OCI-LY1 (cell line): ENCODE data around the gene GALT.

Experiments
- H2AFZ ChIP-seq: fragments of 200-600 bp; sonication (generic), shearing (Covaris generic); 2 replicates; pipeline ENCODE4 v1.6.0; 2014; ENCODE audit warnings: antibody characterized with exemption, mild to moderate bottlenecking, low read length
- H3F3A ChIP-seq: fragments of 200-600 bp; sonication (generic), shearing (Covaris generic); 2 replicates; pipeline ENCODE4 v1.6.0; 2014; ENCODE audit warnings: mild to moderate bottlenecking, antibody characterized with exemption, low read length, moderate library complexity; ENCODE audit not compliant: insufficient read depth
- H3K27ac ChIP-seq: fragments of 200-600 bp; sonication (generic); 2 replicates; pipeline ENCODE4 v1.5.1; 2014; ENCODE audit warnings: low read length, mixed run types, mild to moderate bottlenecking, low read depth; ENCODE audit not compliant: poor library complexity, severe bottlenecking
- H3K27me3 ChIP-seq: fragments of 200-600 bp; sonication (generic); 2 replicates; pipeline ENCODE4 v1.6.0; 2014; ENCODE audit warnings: antibody characterized with exemption, mild to moderate bottlenecking, low read length, moderate library complexity; ENCODE audit not compliant: insufficient read depth
- H3K36me3 ChIP-seq: fragments of 200-600 bp; sonication (generic); 2 replicates; pipeline ENCODE4 v1.6.1; 2014; ENCODE audit warnings: mild to moderate bottlenecking, antibody characterized with exemption, low read length, moderate library complexity, mixed read lengths; ENCODE audit not compliant: insufficient read depth
- H3K4me1 ChIP-seq: fragments of 200-600 bp; sonication (generic); 2 replicates; pipeline ENCODE4 v1.5.1; 2014; ENCODE audit warnings: mild to moderate bottlenecking, low read length, moderate library complexity; ENCODE audit not compliant: insufficient read depth, severe bottlenecking
- H3K4me2 ChIP-seq: fragments of 200-600 bp; sonication (generic), shearing (Covaris generic); 2 replicates; pipeline ENCODE4 v1.6.1; 2014; ENCODE audit warnings: low read length
- H3K4me3 ChIP-seq: fragments of 200-600 bp; sonication (generic); 2 replicates; pipeline ENCODE4 v1.5.1; 2014; ENCODE audit warnings: low read length, low read depth, mild to moderate bottlenecking, mixed read lengths; ENCODE audit not compliant: poor library complexity, severe bottlenecking
- H3K79me2 ChIP-seq: fragments of 200-600 bp; shearing (Covaris generic); 2 replicates; pipeline ENCODE4 v1.6.1; 2016; ENCODE audit warnings: mixed run types, low read length, mixed read lengths; ENCODE audit not compliant: insufficient read depth
- H3K9ac ChIP-seq: fragments of 200-600 bp; sonication (generic), shearing (Covaris generic); 2 replicates; pipeline ENCODE4 v1.6.1; 2014; ENCODE audit warnings: mild to moderate bottlenecking, low read length, mixed read lengths
- H3K9me2 ChIP-seq: fragments of 200-600 bp; sonication (generic), shearing (Covaris generic); 2 replicates; pipeline ENCODE4 v1.6.1; 2014; ENCODE audit warnings: low read depth, mild to moderate bottlenecking, low read length, mixed read lengths
- H3K9me3 ChIP-seq: fragments of 200-600 bp; shearing (Covaris generic); 2 replicates; pipeline ENCODE4 v1.6.1; 2014; ENCODE audit warnings: low read length, mixed read lengths
- H4K20me1 ChIP-seq: fragments of 200-600 bp; sonication (generic), shearing (Covaris generic); 2 replicates; pipeline ENCODE4 v1.6.0; 2016; ENCODE audit warnings: mild to moderate bottlenecking, low read length; ENCODE audit not compliant: insufficient read depth
- CTCF ChIP-seq: fragments of 200-600 bp; sonication (generic), shearing (Covaris generic); IDR thresholded peaks from 2 replicates; pipeline ENCODE4 v1.5.1; 2017; ENCODE audit warnings: mild to moderate bottlenecking, antibody characterized with exemption, low read length, moderate library complexity, mixed read lengths
- EZH2 ChIP-seq: fragments of 200-600 bp; sonication (generic), shearing (Covaris generic); IDR thresholded peaks from 2 replicates; pipeline ENCODE4 v1.8.0; 2017; ENCODE audit warnings: borderline replicate concordance, mixed run types, mild to moderate bottlenecking, antibody characterized with exemption, low read length, moderate library complexity, mixed read lengths

Gene GALT

GRCh38 chr9:34652602-34653000, 6.1 kb downstream of the GALT start:
- Histone ChIP-seq H3K27ac (no peak overlapping the region), H3K9me2 (no peaks in the 10 kb centered on the region), H3K27me3 (no peaks in the 10 kb centered on the region; the same call in 1 of the 2 replicates), H3F3A (no peaks in the 10 kb centered on the region), H3K4me3 (no peak overlapping the region), H4K20me1 (no peaks in the 10 kb centered on the region), H3K9me3 (no peaks in the 10 kb centered on the region), H3K9ac (no peak overlapping the region; the same call in 1 of the 2 replicates), H2AFZ (no peak overlapping the region), H3K4me1 (peaks cover 18% of the 10 kb centered on the region), H3K36me3 (peaks cover 35% of the 10 kb centered on the region), H3K4me2 (peak overlapping the region; percentile 46; the same call in 1 of the 2 replicates), H3K79me2 (no peaks in the 10 kb centered on the region)
- no peak for TF ChIP-seq CTCF
- no peak for TF ChIP-seq EZH2

GRCh38 chr9:34653151-34654072, 6.9 kb downstream of the GALT start:
- H3K9me2 ChIP-seq: no peaks in the 10 kb centered on the region
- H3K4me2 ChIP-seq: no peak overlapping the region
- H3K79me2 ChIP-seq: no peaks in the 10 kb centered on the region
- TF ChIP-seq EZH2 (no peak), CTCF (no peak)
- no peak overlapping the region for H3K4me3 ChIP-seq
- no peak overlapping the region for H3K9ac ChIP-seq
- H3K27me3 ChIP-seq: no peaks in the 10 kb centered on the region; the same call in 1 of the 2 replicates
- H3F3A ChIP-seq: no peaks in the 10 kb centered on the region
- H2AFZ ChIP-seq: no peak overlapping the region
- H4K20me1 ChIP-seq: no peaks in the 10 kb centered on the region
- peaks cover 29% of the 10 kb centered on the region for H3K36me3 ChIP-seq
- H3K27ac ChIP-seq: no peak overlapping the region
- peaks cover 11% of the 10 kb centered on the region for H3K4me1 ChIP-seq
- no peaks in the 10 kb centered on the region for H3K9me3 ChIP-seq

- Histone ChIP-seq H3K27me3 (no peaks in the 10 kb centered on the region; the same call in 1 of the 2 replicates), H3K4me1 (peaks cover 11% of the 10 kb centered on the region), H3K9me3 (no peaks in the 10 kb centered on the region), H3K9me2 (no peaks in the 10 kb centered on the region), H3K4me2 (no peak overlapping the region), H4K20me1 (no peaks in the 10 kb centered on the region), H3F3A (no peaks in the 10 kb centered on the region), H2AFZ (no peak overlapping the region), H3K79me2 (no peaks in the 10 kb centered on the region), H3K9ac (no peak overlapping the region), H3K27ac (no peak overlapping the region), H3K4me3 (no peak overlapping the region), H3K36me3 (peaks cover 18% of the 10 kb centered on the region; the same call in 1 of the 2 replicates)
- TF ChIP-seq EZH2 (no peak), CTCF (no peak)
These were observed 8.0 kb downstream of the GALT start for GRCh38 chr9:34654323-34655051.
